CD4-positive, alpha-beta T cell (primary cell): Measurements from ENCODE around the gene CDK18. TPM values are rescaled to one million over a fixed set of nuclear protein-coding genes. Genes with fewer than 3 reads are reported as not detected.

Experiments
- ATAC-seq: fragments of 200-7000 bp; cut with Tn5 transposase; one replicate; pipeline ENCODE4 v1.10.0; 2022; ENCODE audit warnings: mild to moderate bottlenecking; ENCODE audit not compliant: poor library complexity
- CTCF ChIA-PET: fragments of 350-600 bp; sonication (Branson Sonifier 250); formaldehyde crosslinking; loops from one replicate; lab custom pipeline; 2021; ENCODE audit warnings: antibody characterized with exemption, inconsistent platforms; lab: Charles Lee
- POLR2A ChIA-PET: fragments of 350-600 bp; sonication (Branson Sonifier 250); formaldehyde crosslinking; loops from one replicate; lab custom pipeline; 2021; ENCODE audit warnings: antibody characterized with exemption, inconsistent platforms; lab: Charles Lee
- DNase-seq, 14 experiments: peaks; one replicate each; pipeline ENCODE4 v3.0.0-alpha.2; 2013 to 2020; ENCODE audit warnings: mixed read lengths in 2 of 14
- H3K27ac ChIP-seq, 2 donors: one replicate each; pipeline versions ENCODE4 v1.5.1 to v1.7.0; 2013; ENCODE audit warnings: low read length in 2 of 2, low read depth in 1 of 2, mild to moderate bottlenecking in 1 of 2
- H3K27me3 ChIP-seq, 2 experiments: 1 replicate in 1 of 2; 2 replicates in 1 of 2; pipeline versions ENCODE4 v1.6.1 to v1.7.0; 2013; ENCODE audit warnings: low read length in 2 of 2, control low read depth in 1 of 2, mild to moderate bottlenecking in 1 of 2, moderate library complexity in 1 of 2; ENCODE audit not compliant: insufficient read depth in 2 of 2, control insufficient read depth in 1 of 2
- H3K36me3 ChIP-seq: one replicate; pipeline ENCODE4 v1.6.1; 2013; ENCODE audit warnings: low read length, control low read depth; ENCODE audit not compliant: insufficient read depth
- H3K4me1 ChIP-seq: one replicate; pipeline ENCODE4 v1.6.1; 2013; ENCODE audit warnings: low read length, control low read depth; ENCODE audit not compliant: insufficient read depth
- H3K4me3 ChIP-seq: one replicate; pipeline ENCODE4 v1.5.1; 2013; ENCODE audit warnings: mild to moderate bottlenecking, low read length, moderate library complexity
- H3K9me3 ChIP-seq, 2 experiments: 1 replicate in 1 of 2; 2 replicates in 1 of 2; pipeline versions ENCODE4 v1.6.1 to v1.7.0; 2013; ENCODE audit warnings: low read length in 2 of 2, mild to moderate bottlenecking in 2 of 2, control low read depth in 1 of 2, moderate library complexity in 1 of 2; ENCODE audit not compliant: control insufficient read depth in 1 of 2, insufficient read depth in 1 of 2
- H3K27ac Mint-ChIP-seq: one replicate; pipeline ENCODE4 v1.8.0; 2020; ENCODE audit warnings: mixed read lengths
- H3K27me3 Mint-ChIP-seq: one replicate; pipeline ENCODE4 v1.8.0; 2021; ENCODE audit warnings: mixed read lengths
- H3K36me3 Mint-ChIP-seq: one replicate; pipeline ENCODE4 v1.8.0; 2021; ENCODE audit warnings: low read depth, mixed read lengths
- H3K4me1 Mint-ChIP-seq: one replicate; pipeline ENCODE4 v1.8.0; 2021; ENCODE audit warnings: low read depth, mixed read lengths
- H3K4me3 Mint-ChIP-seq: one replicate; pipeline ENCODE4 v1.8.0; 2020; ENCODE audit warnings: mild to moderate bottlenecking, mixed read lengths
- H3K9me3 Mint-ChIP-seq: one replicate; pipeline ENCODE4 v1.8.0; 2020; ENCODE audit warnings: mixed read lengths
- CTCF ChIP-seq: fragments of 200-600 bp; IDR thresholded peaks from one replicate; pipeline ENCODE4 v1.8.0; 2022; ENCODE audit warnings: antibody characterized with exemption, mild to moderate bottlenecking
- intact Hi-C, 2 experiments: fragments of 100-400 bp; cut with DNase I in 1 of 2; cut with micrococcal nuclease in 1 of 2; formaldehyde crosslinking; loops; one replicate each; pipeline versions ENCODE4 v1.15.1 to v1.9.0; 2023 to 2025; cut with DNase I, micrococcal nuclease
- total RNA-seq, 174 experiments: library from RNA in 2 of 174; stranded (reverse) in 2 of 174; gene quantifications; one replicate each; pipeline ENCODE4 v1.2.3 and lab custom pipeline; 2021 to 2026

Gene CDK18
- total RNA-seq, 2 experiments from 2014 or later: 1.6 to 2.7 TPM

- intact Hi-C loops: no loop called here
- Histone ChIP-seq H3K4me1 (no peaks in the 10 kb centered on the region), H3K27ac (no peak overlapping the region), H3K36me3 (no peaks in the 10 kb centered on the region), H3K4me3 (no peak overlapping the region), H3K27me3 (peaks cover 9 to 30% of the 10 kb centered on the region in 2 experiments), H3K9me3 (peaks cover 5 to 18% of the 10 kb centered on the region in 2 experiments)
- H3K36me3 Mint-ChIP-seq: no peaks in the 10 kb centered on the region
- ATAC-seq (no peak), DNase-seq (no peak)
- CTCF ChIA-PET: no interaction called here
- H3K27me3 Mint-ChIP-seq: peaks cover 69% of the 10 kb centered on the region
- no peak overlapping the region for H3K4me3 Mint-ChIP-seq
- peaks cover 10% of the 10 kb centered on the region for H3K9me3 Mint-ChIP-seq
- POLR2A ChIA-PET: no interaction called here
- H3K4me1 Mint-ChIP-seq: no peaks in the 10 kb centered on the region
- H3K27ac Mint-ChIP-seq: no peak overlapping the region
- TF ChIP-seq CTCF: no peak
Measured at GRCh38 chr1:205472737-205473441, 31.6 kb upstream of the CDK18 start.

- ChIA-PET POLR2A (no interaction called here), CTCF (no interaction called here)
- Histone ChIP-seq H3K27me3 (peaks cover 9 to 28% of the 10 kb centered on the region in 2 experiments), H3K4me3 (no peak overlapping the region), H3K9me3 (peaks cover 5 to 18% of the 10 kb centered on the region in 2 experiments), H3K36me3 (no peaks in the 10 kb centered on the region), H3K4me1 (no peaks in the 10 kb centered on the region), H3K27ac (no peak overlapping the region)
- DNase-seq (no peak), ATAC-seq (no peak)
- Mint-ChIP-seq H3K36me3 (no peaks in the 10 kb centered on the region), H3K9me3 (peaks cover 10% of the 10 kb centered on the region), H3K27ac (no peak overlapping the region), H3K4me1 (no peaks in the 10 kb centered on the region), H3K4me3 (no peak overlapping the region), H3K27me3 (peaks cover 64% of the 10 kb centered on the region)
- no peak for TF ChIP-seq CTCF
- intact Hi-C loops: no loop called here
Measured at GRCh38 chr1:205473475-205473874, 31.0 kb upstream of the CDK18 start.

GRCh38 chr1:205473966-205474365 lies 30.5 kb upstream of the CDK18 start:
- no peak overlapping the region for H3K27ac Mint-ChIP-seq
- no peaks in the 10 kb centered on the region for H3K36me3 Mint-ChIP-seq
- Histone ChIP-seq H3K4me3 (no peak overlapping the region), H3K4me1 (peaks cover 1% of the 10 kb centered on the region), H3K9me3 (peaks cover 5 to 18% of the 10 kb centered on the region in 2 experiments), H3K27me3 (peaks cover 9 to 28% of the 10 kb centered on the region in 2 experiments), H3K27ac (no peak overlapping the region), H3K36me3 (no peaks in the 10 kb centered on the region)
- ChIA-PET POLR2A (no interaction called here), CTCF (no interaction called here)
- ATAC-seq: no peak
- H3K9me3 Mint-ChIP-seq: peaks cover 10% of the 10 kb centered on the region
- intact Hi-C loops: no loop called here
- TF ChIP-seq CTCF: no peak
- no peak overlapping the region for H3K4me3 Mint-ChIP-seq
- peaks cover 60% of the 10 kb centered on the region for H3K27me3 Mint-ChIP-seq
- H3K4me1 Mint-ChIP-seq: no peaks in the 10 kb centered on the region
- no peak for DNase-seq
